T47D (cell line): Measurements from ENCODE around the gene AP1M2.

ENCODE experiments used
- DNase-seq, 2 experiments: peaks; one replicate each; pipeline versions ENCODE4 v3.0.0 to v3.0.0-alpha.2; 2011 to 2012; ENCODE audit warnings: low read depth in 1 of 2, low spot score in 1 of 2
- JUND ChIP-seq: IDR thresholded peaks from 2 replicates; pipeline ENCODE4 v1.6.1; 2012; ENCODE audit warnings: low read depth
- in situ Hi-C: cut with HindIII; loops from 2 replicates; pipeline ENCODE4 v1.10.0; 2016; ENCODE audit warnings: low sequenced_read_pairs, low pct_unique_long_range_greater_than_20kb

Gene AP1M2

GRCh38 chr19:10566658-10567410, 20.3 kb downstream of the AP1M2 start:
- in situ Hi-C loops, result no loop called here
- DNase-seq, result no peak
- TF ChIP-seq JUND, result no peak

- in situ Hi-C loops, result no loop called here
- no peak for TF ChIP-seq JUND
- DNase-seq, result no peak
Observed at GRCh38 chr19:10566408-10566657, 20.8 kb downstream of the AP1M2 start.

- no peak for TF ChIP-seq JUND
- DNase-seq, result peak; percentile 95 to 96
- in situ Hi-C loops, result no loop called here
Observed at GRCh38 chr19:10565567-10566407, 21.3 kb downstream of the AP1M2 start, which contains the start of gene KRI1. TSS of gene KRI1 (minus strand) at chr19:10566010. CDS start at chr19:10565999, 11 bp downstream.

DNA sequence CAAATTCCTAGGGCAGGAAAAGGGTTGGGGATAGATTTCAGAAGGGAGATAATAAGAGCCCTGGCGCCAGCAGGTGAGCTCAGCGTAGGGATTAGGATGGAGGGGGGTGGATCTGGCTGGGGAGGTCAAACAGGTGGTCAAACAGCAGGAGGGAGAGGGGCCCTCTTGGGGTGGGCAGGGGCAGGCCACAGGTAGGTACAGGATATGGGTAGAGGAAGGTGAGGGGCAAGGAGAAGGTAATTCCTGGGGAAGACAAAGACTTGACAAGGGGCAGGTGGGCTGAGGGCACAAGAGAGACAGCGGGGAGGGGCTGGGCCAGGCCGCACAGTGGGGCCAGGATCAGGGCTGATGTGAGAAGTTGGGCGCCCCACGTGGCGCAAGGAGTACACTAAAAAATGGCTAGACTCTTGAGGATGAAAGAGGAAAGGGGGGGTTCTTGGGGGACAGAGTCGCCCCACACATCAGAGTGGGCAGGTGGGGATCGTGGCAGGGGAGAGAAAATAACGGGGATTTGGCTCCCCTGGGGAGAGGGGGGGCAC, 22.0 kb downstream of the AP1M2 start:
- peak; percentile 56 to 63 for DNase-seq
- no peak for TF ChIP-seq JUND
- in situ Hi-C loops, result no loop called here

- no peak for DNase-seq
- no peak for TF ChIP-seq JUND
- in situ Hi-C loops, result no loop called here
Observed at GRCh38 chr19:10562609-10563008, 24.5 kb downstream of the AP1M2 start.

- in situ Hi-C loops, result no loop called here
Observed at GRCh38 chr19:10560154-10560553, 27.0 kb downstream of the AP1M2 start.

GRCh38 chr19:10557603-10558197, 29.4 kb downstream of the AP1M2 start:
- in situ Hi-C loops, result no loop called here

More at GRCh38 chr19:10560154-10560553, 27.0 kb downstream of the AP1M2 start:
- no peak for TF ChIP-seq JUND
- no peak for DNase-seq

GRCh38 chr19:10555610-10555973, 31.5 kb downstream of the AP1M2 start:
- in situ Hi-C loops, result no loop called here
- TF ChIP-seq JUND, result no peak
- DNase-seq, result no peak

More at GRCh38 chr19:10557603-10558197, 29.4 kb downstream of the AP1M2 start:
- no peak for DNase-seq
- no peak for TF ChIP-seq JUND

DNA sequence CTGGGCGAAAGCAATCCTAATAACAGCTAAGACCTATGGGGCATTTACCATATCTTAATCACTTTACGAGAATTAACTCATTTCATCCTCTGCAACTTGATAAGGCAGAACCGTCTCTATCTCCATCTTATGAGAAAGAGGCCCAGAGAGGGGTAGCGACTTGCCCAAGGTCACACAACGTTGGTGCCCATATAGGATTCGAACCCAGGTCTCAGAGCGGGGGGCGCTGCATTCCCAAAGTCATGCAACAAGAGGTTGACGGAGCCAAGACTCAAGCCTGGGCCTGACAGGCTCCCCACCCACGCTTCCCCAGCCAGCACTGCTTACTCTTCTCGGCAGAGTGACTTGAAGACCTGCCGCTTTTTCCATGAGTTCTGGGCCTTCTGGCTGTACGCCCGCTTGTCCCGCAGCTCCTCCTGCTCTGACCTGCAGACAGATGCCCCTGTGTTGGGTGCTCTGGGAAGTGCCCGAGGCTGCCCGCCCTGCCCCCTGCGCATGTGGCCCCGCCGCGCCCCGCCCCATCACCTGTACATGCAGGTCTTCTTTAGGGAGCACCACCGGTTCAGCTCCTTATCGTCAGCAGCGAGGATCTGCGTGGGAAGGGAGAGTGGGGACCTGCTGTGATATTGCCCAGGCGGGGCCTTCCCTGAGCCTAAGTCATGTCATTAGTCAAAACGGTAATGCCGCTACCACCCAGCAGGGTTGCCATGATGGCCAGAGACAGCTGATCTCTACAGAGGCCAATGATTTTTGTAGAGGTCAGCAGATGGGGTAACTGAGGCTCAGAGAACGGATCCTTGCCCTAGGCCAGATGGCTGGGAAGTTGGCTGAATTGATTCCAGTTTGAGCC, 32.1 kb downstream of the AP1M2 start:
- in situ Hi-C loops, result no loop called here
- DNase-seq, result no peak
- no peak for TF ChIP-seq JUND

- in situ Hi-C loops, result no loop called here
- no peak for DNase-seq
- TF ChIP-seq JUND, result no peak
Observed at GRCh38 chr19:10553943-10554381, 33.1 kb downstream of the AP1M2 start.

GRCh38 chr19:10553087-10553667, 33.9 kb downstream of the AP1M2 start:
- TF ChIP-seq JUND, result no peak
- in situ Hi-C loops, result no loop called here
- no peak for DNase-seq
